IPS DF 6.9 (cell line): ENCODE measurements around the gene SQSTM1.

Source experiments
- DNase-seq: peaks from one replicate; pipeline ENCODE4 v3.0.0-alpha.2; 2013; ENCODE audit warnings: low read depth, low spot score
- H3K27ac ChIP-seq: one replicate; pipeline ENCODE4 v1.5.1; 2013; ENCODE audit warnings: low read length, control low read depth
- H3K27me3 ChIP-seq: 2 replicates; pipeline ENCODE4 v1.6.1; 2013; ENCODE audit warnings: mild to moderate bottlenecking, low read length; ENCODE audit not compliant: control insufficient read depth, insufficient read depth
- H3K36me3 ChIP-seq: 2 replicates; pipeline ENCODE4 v1.6.1; 2013; ENCODE audit warnings: low read length; ENCODE audit not compliant: control insufficient read depth, insufficient read depth
- H3K4me1 ChIP-seq: 2 replicates; pipeline ENCODE4 v1.6.1; 2013; ENCODE audit warnings: low read length; ENCODE audit not compliant: control insufficient read depth, insufficient read depth
- H3K4me3 ChIP-seq: 2 replicates; pipeline ENCODE4 v1.5.1; 2013; ENCODE audit warnings: mild to moderate bottlenecking, low read length
- H3K9me3 ChIP-seq: 2 replicates; pipeline ENCODE4 v1.6.1; 2013; ENCODE audit warnings: low read length, inconsistent platforms; ENCODE audit not compliant: control insufficient read depth, insufficient read depth
- WGBS: extraction: QIAGEN DNeasy Blood & Tissue Kit; methylation state at CpG from one replicate; pipeline ENCODE4 v1.1.7; 2013; ENCODE audit warnings: mixed read lengths, missing lambda C conversion rate; ENCODE audit not compliant: insufficient read length, insufficient coverage; 5-methylcytosine and 5-hydroxymethylcytosine counted together

The SQSTM1 gene

DNA sequence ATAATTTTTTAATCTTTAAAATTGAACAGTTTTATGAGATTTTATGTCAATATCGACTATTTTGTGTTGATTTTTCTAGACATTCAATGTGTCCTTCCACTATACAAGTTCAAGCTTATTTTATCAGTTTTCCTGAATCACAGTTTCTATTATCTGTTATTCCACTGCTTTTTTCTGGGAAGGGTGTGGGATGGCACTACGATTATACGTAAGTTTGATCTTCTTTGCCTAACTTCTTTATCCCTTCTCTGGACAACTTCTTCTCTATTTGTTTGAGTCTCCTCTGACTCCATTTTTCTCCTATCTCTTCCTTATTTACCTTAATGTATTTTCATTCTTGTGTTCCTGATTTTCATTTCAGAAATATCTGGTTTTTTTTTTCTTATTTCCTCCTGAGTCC lies 62.5 kb downstream of the SQSTM1 start:
- Histone ChIP-seq H3K27ac (no peak overlapping the region), H3K27me3 (no peaks in the 10 kb centered on the region), H3K36me3 (peaks cover 18% of the 10 kb centered on the region), H3K9me3 (peaks cover 2% of the 10 kb centered on the region), H3K4me3 (no peak overlapping the region), H3K4me1 (no peaks in the 10 kb centered on the region)
- WGBS: no CpG with 5 or more reads among the region's 3 CpGs
- DNase-seq: no peak

DNA sequence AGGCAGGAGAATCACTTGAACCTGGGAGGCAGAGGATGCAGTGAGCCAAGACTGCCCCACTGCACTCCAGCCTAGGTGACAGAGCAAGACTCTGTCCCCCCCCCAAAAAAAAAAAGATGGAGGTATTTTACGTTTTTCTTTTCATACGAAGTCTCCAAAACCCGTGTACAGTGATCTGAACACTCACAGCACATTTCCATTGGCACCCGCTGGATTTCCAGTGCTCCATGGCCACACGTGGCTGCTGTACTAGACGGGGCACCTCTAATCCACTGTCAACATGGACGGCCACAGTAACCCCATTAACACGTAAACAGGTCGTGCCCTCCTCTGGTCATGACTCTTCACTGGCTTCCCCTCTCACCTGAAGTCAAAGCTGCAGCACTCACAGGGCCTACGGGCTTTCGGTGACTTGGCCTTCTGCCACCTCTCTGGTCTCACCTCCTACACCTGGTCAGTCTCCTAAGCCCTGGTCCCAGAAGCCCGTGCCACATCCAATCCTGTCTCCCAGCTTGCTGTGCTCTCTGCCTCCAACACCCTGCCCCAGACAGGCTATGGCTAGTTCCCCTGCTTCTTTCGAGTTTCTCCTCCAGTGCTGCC lies 64.9 kb downstream of the SQSTM1 start:
- H3K27ac ChIP-seq: no peak overlapping the region
- H3K27me3 ChIP-seq: no peaks in the 10 kb centered on the region
- H3K36me3 ChIP-seq: peaks cover 15% of the 10 kb centered on the region
- H3K9me3 ChIP-seq: peaks cover 2% of the 10 kb centered on the region
- no peak overlapping the region for H3K4me3 ChIP-seq
- DNase-seq: no peak
- H3K4me1 ChIP-seq: no peaks in the 10 kb centered on the region
- WGBS: no CpG with 5 or more reads among the region's 13 CpGs

DNA sequence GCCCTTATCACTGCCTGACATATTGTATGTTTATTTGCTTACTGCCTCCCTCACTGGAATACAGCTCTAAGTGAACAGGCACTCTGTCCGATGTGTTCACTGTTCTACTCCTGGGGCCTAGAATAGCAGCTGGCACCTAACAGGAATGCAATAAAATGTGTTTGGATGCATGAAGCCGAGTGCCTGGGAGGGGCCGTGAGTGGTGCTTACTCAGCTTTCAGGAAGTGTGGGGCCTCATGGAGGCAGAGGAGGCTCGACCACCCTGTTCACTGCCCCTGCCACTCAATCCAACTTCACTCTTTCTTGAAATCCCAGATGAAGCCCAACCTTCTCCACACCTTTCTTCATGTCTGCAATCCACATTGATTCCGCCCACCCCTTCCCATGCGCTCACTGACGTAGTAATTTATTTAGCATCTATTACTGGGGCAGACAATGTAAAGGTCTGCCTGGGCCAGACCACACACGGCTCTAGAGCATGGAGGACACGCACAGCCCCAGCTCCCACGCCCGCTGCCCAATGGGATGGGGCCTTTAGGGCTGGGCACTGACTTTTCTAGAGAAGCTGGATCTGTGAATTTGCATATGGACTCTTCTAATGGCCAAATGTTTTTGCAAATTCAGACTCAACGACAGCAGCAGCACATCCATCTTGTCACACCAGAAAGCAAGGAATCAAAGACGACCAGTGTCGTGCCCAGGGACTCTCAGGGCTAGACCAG lies 65.6 kb downstream of the SQSTM1 start:
- WGBS: no CpG with 5 or more reads among the region's 14 CpGs
- H3K27ac ChIP-seq: no peak overlapping the region
- H3K4me3 ChIP-seq: no peak overlapping the region
- DNase-seq: no peak
- H3K27me3 ChIP-seq: no peaks in the 10 kb centered on the region
- H3K36me3 ChIP-seq: peaks cover 21% of the 10 kb centered on the region
- no peaks in the 10 kb centered on the region for H3K4me1 ChIP-seq
- H3K9me3 ChIP-seq: peaks cover 2% of the 10 kb centered on the region

DNA sequence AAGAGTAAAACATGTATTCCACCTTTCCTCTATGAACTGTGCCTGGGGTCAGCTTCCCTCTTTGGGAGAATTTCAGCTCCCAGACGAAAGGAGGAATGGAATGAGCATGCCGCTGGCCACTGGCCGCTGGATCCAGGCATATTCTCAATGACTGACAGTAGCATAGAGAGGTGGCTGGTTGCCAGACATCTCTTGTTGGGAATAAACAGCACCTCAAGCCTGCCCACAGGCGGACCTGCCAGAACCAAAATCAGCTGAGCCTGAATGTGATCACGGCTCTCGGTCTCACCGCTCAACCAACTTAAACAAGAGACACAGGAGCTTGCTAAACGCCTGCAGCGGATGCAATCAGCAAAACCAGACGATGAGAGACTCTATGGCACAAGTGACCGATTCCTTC lies 66.4 kb downstream of the SQSTM1 start:
- WGBS: no CpG with 5 or more reads among the region's 11 CpGs
- H3K4me1 ChIP-seq: no peaks in the 10 kb centered on the region
- DNase-seq: no peak
- no peak overlapping the region for H3K27ac ChIP-seq
- no peak overlapping the region for H3K4me3 ChIP-seq
- peaks cover 2% of the 10 kb centered on the region for H3K9me3 ChIP-seq
- no peaks in the 10 kb centered on the region for H3K27me3 ChIP-seq
- peaks cover 27% of the 10 kb centered on the region for H3K36me3 ChIP-seq
